Posterior vena cava (tissue), 2 donors: ENCODE data around the gene TRIM63. TPM values are rescaled to one million over a fixed set of nuclear protein-coding genes. Genes with fewer than 3 reads are reported as not detected.

ENCODE experiments used
- DNase-seq: peaks from one replicate; pipeline ENCODE4 v3.0.0-alpha.2; 2020; ENCODE audit warnings: low spot score
- intact Hi-C, 2 donors: fragments of 100-400 bp; cut with DNase I; formaldehyde crosslinking; loops; one replicate each; pipeline versions ENCODE4 v1.14.1 to v1.14.2; 2022 to 2023
- total RNA-seq, 2 donors: library from RNA; stranded (reverse); fragmentation: NEBNext Ultra II Directional; extraction: Animal tissue kit (Norgen Biotek cat#: 25700); gene quantifications; one replicate each; pipeline ENCODE4 v1.2.1, GENCODE V29; 2021
- donor health status: DM: yes; HTN: yes; CAD: no.
- donor health status: DM: yes; HTN: yes; CAD: no.

The TRIM63 gene
- total RNA-seq, 2 donors from 2014 or later = 0.29 to 1.2 TPM

GRCh38 chr1:26005434-26006105, 61.9 kb downstream of the TRIM63 start:
- DNase-seq = peak; percentile 35
- intact Hi-C loops = loop anchor here in 1 of 2 donors (5.0 kb wide), 1 partner anchor 1763 kb away; no protein-coding TSS in a partner anchor

GRCh38 chr1:26003756-26004155, 63.7 kb downstream of the TRIM63 start:
- intact Hi-C loops = no loop called here
- no peak for DNase-seq

DNA sequence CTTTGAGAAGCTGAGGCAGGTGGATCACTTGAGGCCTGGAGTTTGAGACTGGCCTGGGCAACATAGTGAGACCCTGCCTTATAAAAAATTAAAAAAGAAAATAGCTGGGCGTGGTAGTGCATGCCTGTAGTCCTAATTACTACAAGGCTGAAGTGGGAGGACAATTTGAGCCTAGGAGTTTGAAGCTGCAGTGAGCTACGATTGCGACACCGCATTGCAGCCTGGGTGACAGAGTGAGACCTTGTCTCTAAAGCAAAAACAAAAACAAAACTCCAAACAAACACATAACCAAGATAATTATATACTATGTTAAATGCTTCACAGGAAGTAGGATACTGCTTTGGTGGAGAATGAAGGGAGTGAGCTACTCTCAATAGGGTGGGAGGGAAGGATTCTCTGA, 64.2 kb downstream of the TRIM63 start:
- intact Hi-C loops = no loop called here
- peak; percentile 26 for DNase-seq

Other genes with a start within 250 kb of the TRIM63 start
- gene MTFR1L, start 247.7 kb downstream of the TRIM63 start, total RNA-seq = 10 to 100 TPM; 45.6 to 59.6 TPM
- not detected for gene AUNIP, start 208.2 kb downstream of the TRIM63 start, total RNA-seq
- 1 to 10 TPM; 5.9 to 7.1 TPM for gene PAQR7, start 191.9 kb downstream of the TRIM63 start, total RNA-seq
- gene STMN1, start 161.2 kb downstream of the TRIM63 start, total RNA-seq = 10 to 100 TPM; 19.1 to 24.8 TPM
- 1 to 10 TPM; 7.2 to 7.7 TPM for gene PAFAH2, start 69.6 kb downstream of the TRIM63 start, total RNA-seq
- 1 to 10 TPM in 1 of 2 donors, not detected in 1; 1.7 TPM for gene EXTL1, start 45.9 kb downstream of the TRIM63 start, total RNA-seq
- gene SLC30A2, start 21.5 kb downstream of the TRIM63 start, total RNA-seq = not detected
- gene PDIK1L, start 44.2 kb upstream of the TRIM63 start, total RNA-seq = 1 to 10 TPM; 8.1 to 8.4 TPM
- gene FAM110D, start 91.4 kb upstream of the TRIM63 start, total RNA-seq = 1 to 10 TPM; 4.5 to 4.7 TPM
- not detected for gene C1orf232, start 101.3 kb upstream of the TRIM63 start, total RNA-seq
- 10 to 100 TPM; 14.9 to 17.6 TPM for gene ZNF593, start 102.3 kb upstream of the TRIM63 start, total RNA-seq
- gene ZNF593OS, start 104.2 kb upstream of the TRIM63 start, total RNA-seq = not detected
- 1 to 10 TPM in 1 of 2 donors, under 1 TPM in 1; 0.32 to 2.4 TPM for gene CNKSR1, start 109.9 kb upstream of the TRIM63 start, total RNA-seq
- not detected for gene CATSPER4, start 123.0 kb upstream of the TRIM63 start, total RNA-seq
- gene CEP85, start 166.6 kb upstream of the TRIM63 start, total RNA-seq = 1 to 10 TPM; 2.8 to 3.7 TPM
- 100 to 1,000 TPM; 163 to 190 TPM for gene SH3BGRL3, start 212.5 kb upstream of the TRIM63 start, total RNA-seq
- 10 to 100 TPM; 12.2 to 17.1 TPM for gene UBXN11, start 239.0 kb upstream of the TRIM63 start, total RNA-seq